B cell (primary cell): ENCODE results near the gene MVB12B. TPM values are rescaled to one million over a fixed set of nuclear protein-coding genes. Genes with fewer than 3 reads are reported as not detected.

Source experiments
- ATAC-seq: fragments of 200-7000 bp; cut with Tn5 transposase; one replicate; pipeline ENCODE4 v1.10.0; 2021; ENCODE audit warnings: low read depth, mild to moderate bottlenecking, moderate number of reproducible peaks, moderate library complexity
- CTCF ChIA-PET: fragments of 350-600 bp; sonication (Branson Sonifier 250); formaldehyde crosslinking; loops from one replicate; lab custom pipeline; 2021; ENCODE audit warnings: antibody characterized with exemption, inconsistent platforms; lab: Charles Lee
- POLR2A ChIA-PET: fragments of 350-600 bp; sonication (Branson Sonifier 250); formaldehyde crosslinking; loops from one replicate; lab custom pipeline; 2021; ENCODE audit warnings: antibody characterized with exemption; lab: Charles Lee
- DNase-seq: peaks from one replicate; pipeline ENCODE4 v3.0.0; 2013
- H2AFZ ChIP-seq: 2 replicates; pipeline ENCODE4 v1.6.1; 2012; ENCODE audit warnings: mild to moderate bottlenecking, low read depth, low read length; ENCODE audit not compliant: insufficient read depth, poor library complexity, severe bottlenecking
- H3K27ac ChIP-seq, 2 donors: 1 replicate in 1 of 2; 2 replicates in 1 of 2; pipeline ENCODE4 v1.5.1; 2012 to 2013; ENCODE audit warnings: low read length in 2 of 2, mild to moderate bottlenecking in 2 of 2, moderate library complexity in 1 of 2
- H3K27me3 ChIP-seq, 4 experiments: fragments of 200-600 bp in 1 of 4; sonication (generic) in 1 of 4; replicated peaks in 1 of 4; 1 replicate in 2 of 4; 2 replicates in 2 of 4; pipeline versions ENCODE4 v1.6.1 to v1.7.0; 2013 to 2016; ENCODE audit warnings: low read length in 3 of 4, mild to moderate bottlenecking in 2 of 4, mixed read lengths in 1 of 4, moderate library complexity in 1 of 4; ENCODE audit not compliant: insufficient read depth in 4 of 4, control insufficient read depth in 3 of 4; ENCODE audit errors: control extremely low read depth in 1 of 4
- H3K36me3 ChIP-seq, 2 experiments: replicated peaks in 1 of 2; 1 replicate in 1 of 2; 2 replicates in 1 of 2; pipeline versions ENCODE4 v1.6.1 to v1.7.1; 2013; ENCODE audit warnings: low read length in 1 of 2; ENCODE audit not compliant: insufficient read depth in 2 of 2, control insufficient read depth in 1 of 2; ENCODE audit errors: control extremely low read depth in 1 of 2, extremely low read depth in 1 of 2
- H3K4me1 ChIP-seq, 2 donors: fragments of 200-600 bp in 1 of 2; sonication (generic) in 1 of 2; 1 replicate in 1 of 2; 2 replicates in 1 of 2; pipeline versions ENCODE4 v1.5.1 to v1.6.1; 2013 to 2017; ENCODE audit warnings: low read length in 2 of 2; ENCODE audit not compliant: control insufficient read depth in 2 of 2, insufficient read depth in 2 of 2
- H3K4me2 ChIP-seq: replicated peaks from 2 replicates; pipeline ENCODE3; 2012; ENCODE audit warnings: mild to moderate bottlenecking, low read depth, low read length; ENCODE audit not compliant: poor library complexity, severe bottlenecking
- H3K4me3 ChIP-seq, 5 experiments: fragments of 200-600 bp in 1 of 5; sonication (generic) in 1 of 5; 1 replicate in 3 of 5; 2 replicates in 2 of 5; pipeline versions ENCODE4 v1.5.1 to v1.7.0; 2011 to 2016; ENCODE audit warnings: low read length in 4 of 5, mild to moderate bottlenecking in 4 of 5, low read depth in 2 of 5, control low read depth in 1 of 5, moderate library complexity in 1 of 5; ENCODE audit not compliant: insufficient read depth in 1 of 5; ENCODE audit errors: control extremely low read depth in 1 of 5, extremely low read depth in 1 of 5
- H3K79me2 ChIP-seq: fragments of 200-600 bp; sonication (generic); one replicate; pipeline ENCODE4 v1.6.0; 2016; ENCODE audit warnings: low read length; ENCODE audit not compliant: control insufficient read depth, insufficient read depth
- H3K9ac ChIP-seq: fragments of 200-600 bp; sonication (generic); 2 replicates; pipeline ENCODE4 v1.6.1; 2017; ENCODE audit warnings: mild to moderate bottlenecking, low read length, moderate library complexity
- H3K9me3 ChIP-seq, 3 donors: one replicate each; pipeline versions ENCODE4 v1.6.1 to v1.7.1; 2013; ENCODE audit warnings: low read length in 2 of 3; ENCODE audit not compliant: control insufficient read depth in 2 of 3, insufficient read depth in 1 of 3; ENCODE audit errors: control extremely low read depth in 1 of 3
- H4K20me1 ChIP-seq: 2 replicates; pipeline ENCODE4 v1.6.0; 2012; ENCODE audit warnings: mild to moderate bottlenecking, low read length; ENCODE audit not compliant: insufficient read depth, control insufficient read depth, poor library complexity, severe bottlenecking
- H3K27ac Mint-ChIP-seq: one replicate; pipeline ENCODE4 v1.8.0; 2021; ENCODE audit warnings: mixed read lengths
- H3K27me3 Mint-ChIP-seq: one replicate; pipeline ENCODE4 v1.8.0; 2021; ENCODE audit warnings: mixed read lengths
- H3K4me1 Mint-ChIP-seq: one replicate; pipeline ENCODE4 v1.8.0; 2021; ENCODE audit warnings: mixed read lengths
- H3K4me3 Mint-ChIP-seq: one replicate; pipeline ENCODE4 v1.8.0; 2021; ENCODE audit warnings: mixed read lengths
- H3K9me3 Mint-ChIP-seq: one replicate; pipeline ENCODE4 v1.8.0; 2022; ENCODE audit warnings: mixed read lengths; ENCODE audit not compliant: insufficient read depth
- CTCF ChIP-seq: fragments of 200-600 bp; IDR thresholded peaks from one replicate; pipeline ENCODE4 v1.8.0; 2022; ENCODE audit warnings: antibody characterized with exemption, mild to moderate bottlenecking
- EZH2 ChIP-seq: IDR thresholded peaks from 2 replicates; pipeline ENCODE4 v1.6.1; 2012; ENCODE audit warnings: borderline replicate concordance, low read depth, mild to moderate bottlenecking, moderate library complexity, low read length; ENCODE audit not compliant: insufficient read depth, poor library complexity, severe bottlenecking
- WGBS: methylation state at CpG from one replicate; pipeline ENCODE4 v1.1.5; 2013; ENCODE audit warnings: missing lambda C conversion rate; ENCODE audit not compliant: insufficient coverage; 5-methylcytosine and 5-hydroxymethylcytosine counted together
- intact Hi-C: fragments of 100-400 bp; cut with micrococcal nuclease; formaldehyde crosslinking; loops from one replicate; pipeline ENCODE4 v1.10.0; 2022
- polyA plus RNA-seq: library from polyadenylated mRNA; depleted of rRNA; stranded (reverse); fragments of >200 nt; gene quantifications from 2 replicates; pipeline ENCODE4 v1.2.3, GENCODE V29; 2012
- total RNA-seq, 2 donors: library from RNA; stranded (reverse); fragments of 120-200 nt in 1 of 2; gene quantifications; 1 replicate in 1 of 2; 2 replicates in 1 of 2; pipeline versions ENCODE4 v1.2.3 to v1.2.4, GENCODE V29; 2013 to 2022

Gene MVB12B
- total and polyA plus RNA-seq, 2 donors (not counting 1 experiment from before 2014, with no cell fraction given): 1.2 to 9.8 TPM

- POLR2A ChIA-PET: no interaction called here
- Histone ChIP-seq H3K79me2 (no peaks in the 10 kb centered on the region), H3K9ac (no peak overlapping the region), H3K4me3 (no peak overlapping the region), H2AFZ (no peak overlapping the region), H3K4me1 (no peaks in the 10 kb centered on the region), H3K36me3 (no peaks in the 10 kb centered on the region), H3K27me3 (no peaks in the 10 kb centered on the region), H3K4me2 (no peak overlapping the region), H3K9me3 (no peaks in the 10 kb centered on the region), H4K20me1 (no peaks in the 10 kb centered on the region), H3K27ac (no peak overlapping the region)
- H3K27me3 Mint-ChIP-seq: peaks cover 10% of the 10 kb centered on the region
- WGBS: 97% methylated on average over 15 of the region's 17 CpGs
- DNase-seq: no peak
- CTCF ChIA-PET: interaction anchor here (1.8 kb wide), 1 partner anchor 70 kb away, joined by 5 read pairs; no protein-coding TSS in a partner anchor
- no peak overlapping the region for H3K27ac Mint-ChIP-seq
- no peaks in the 10 kb centered on the region for H3K9me3 Mint-ChIP-seq
- no peaks in the 10 kb centered on the region for H3K4me1 Mint-ChIP-seq
- no peak overlapping the region for H3K4me3 Mint-ChIP-seq
- TF ChIP-seq EZH2: no peak
- no peak for TF ChIP-seq CTCF
- intact Hi-C loops: no loop called here
- ATAC-seq: no peak
Observed at GRCh38 chr9:126420643-126421564, 94.3 kb downstream of the MVB12B start.
